Activated CD4-positive, alpha-beta T cell treated with anti-CD3 and anti-CD28 coated beads, Interleukin-2, Interleukin-6, amounts not matched to agents 100 ng/mL and 50 ng/mL, durations not matched to agents 16 hours and 8 hours (primary cell): Measurements from ENCODE around the gene TOMM22.
A peak's percentile ranks its signal among the peaks of the same experiment; 100 is the strongest.

ENCODE experiments used
- DNase-seq: peaks from one replicate; pipeline ENCODE4 v3.0.0-alpha.2; 2020

Gene TOMM22

DNA sequence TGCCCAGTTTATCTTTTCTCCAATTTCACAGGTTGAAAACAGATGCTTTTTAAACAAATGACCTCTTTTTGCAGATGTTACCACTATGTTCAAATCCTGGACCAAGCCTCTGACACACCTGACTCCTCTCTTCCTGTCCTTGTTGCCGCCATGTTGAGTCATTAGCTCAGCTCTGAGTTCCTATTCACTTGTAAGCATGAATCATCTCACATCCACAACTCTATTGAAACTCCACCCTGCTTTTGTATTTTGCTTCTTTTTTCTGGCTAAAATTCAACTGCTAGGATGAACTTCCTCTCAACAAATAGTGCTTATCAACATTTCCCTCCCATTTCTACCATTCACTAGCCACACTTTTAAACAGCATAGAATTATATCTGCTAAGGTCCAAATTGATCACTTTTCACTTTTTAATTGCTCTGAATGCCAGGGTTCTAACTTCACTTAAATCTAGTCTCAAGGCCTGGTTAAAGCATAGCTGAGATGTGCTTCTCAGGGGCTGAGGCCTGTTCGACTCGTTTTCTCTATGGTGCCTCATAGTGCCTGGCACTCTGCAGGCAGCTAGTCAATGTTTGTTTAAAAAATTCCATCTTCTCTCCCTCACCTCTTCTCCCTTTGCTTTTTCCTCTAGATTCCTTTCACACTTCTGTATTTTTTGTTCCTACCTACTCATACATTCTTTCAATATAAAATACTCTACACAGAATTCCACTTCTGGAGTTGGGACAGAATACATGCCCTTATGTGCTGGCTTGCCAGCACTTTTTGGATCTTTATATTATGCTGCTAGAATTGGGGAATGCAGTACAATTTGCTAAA, 15.1 kb downstream of the TOMM22 start:
- peak; percentile 74 for DNase-seq

DNA sequence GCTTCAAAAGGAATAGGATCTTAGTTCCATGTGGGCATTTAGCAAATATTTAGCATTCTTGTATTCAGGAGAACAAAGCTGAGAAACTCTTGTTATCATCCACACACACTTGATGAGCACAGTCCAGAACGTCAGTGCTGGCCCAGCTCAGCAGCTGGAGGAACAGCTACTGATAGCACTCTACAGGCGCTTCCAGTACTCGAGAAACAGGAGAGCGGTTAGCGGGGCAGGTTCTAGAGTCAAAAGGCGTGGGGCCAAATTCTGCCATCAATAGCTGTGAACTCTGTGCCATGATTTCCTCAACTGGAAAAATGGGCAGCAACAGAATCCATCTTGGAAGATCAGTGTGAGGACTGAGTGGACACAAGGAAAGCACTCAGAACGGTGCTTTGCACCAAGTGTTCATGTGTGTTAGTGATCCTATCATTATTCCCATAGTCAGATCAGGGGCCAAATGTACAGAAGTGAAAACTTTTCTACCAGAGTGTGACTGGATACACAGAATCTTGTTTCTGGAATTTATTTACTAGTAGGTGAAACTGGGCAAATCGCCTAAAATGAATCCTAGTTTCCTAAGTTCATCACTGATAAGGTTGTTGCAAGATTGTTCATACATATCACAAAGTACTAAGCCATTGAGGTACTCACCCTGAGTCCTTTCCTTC, 15.8 kb downstream of the TOMM22 start:
- DNase-seq = no peak

DNA sequence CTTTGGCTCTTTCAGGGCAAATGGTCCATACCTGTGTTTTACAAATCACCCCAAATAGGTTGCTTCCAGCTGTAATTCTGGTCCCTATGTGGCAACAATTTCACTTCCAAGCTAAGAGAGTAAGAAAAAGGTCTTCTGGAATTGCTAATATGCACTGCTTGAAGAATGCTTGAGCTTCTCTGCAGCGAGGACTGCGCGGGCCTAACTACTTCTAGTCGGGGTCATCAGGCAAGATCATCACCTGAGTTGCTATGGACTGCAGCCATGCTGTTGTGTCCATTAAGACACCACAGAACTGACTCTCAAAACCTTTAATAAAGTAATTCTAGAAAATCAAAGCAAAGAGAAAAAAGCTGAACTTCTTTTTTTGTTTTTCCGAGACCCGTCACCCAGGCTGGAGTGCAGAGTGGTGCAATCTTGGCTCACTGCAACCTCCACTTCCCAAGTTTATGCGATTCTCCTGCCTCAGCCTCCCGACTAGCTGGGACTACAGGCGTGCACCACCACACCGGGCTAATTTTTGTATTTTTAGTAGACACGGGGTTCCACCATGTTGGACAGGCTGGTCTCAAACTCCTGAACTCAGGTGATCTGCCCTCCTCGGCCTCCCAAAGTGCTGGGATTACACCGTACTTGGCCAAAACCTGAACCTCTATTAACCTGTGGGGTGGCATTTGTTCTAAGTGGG, 16.8 kb downstream of the TOMM22 start:
- no peak for DNase-seq

DNA sequence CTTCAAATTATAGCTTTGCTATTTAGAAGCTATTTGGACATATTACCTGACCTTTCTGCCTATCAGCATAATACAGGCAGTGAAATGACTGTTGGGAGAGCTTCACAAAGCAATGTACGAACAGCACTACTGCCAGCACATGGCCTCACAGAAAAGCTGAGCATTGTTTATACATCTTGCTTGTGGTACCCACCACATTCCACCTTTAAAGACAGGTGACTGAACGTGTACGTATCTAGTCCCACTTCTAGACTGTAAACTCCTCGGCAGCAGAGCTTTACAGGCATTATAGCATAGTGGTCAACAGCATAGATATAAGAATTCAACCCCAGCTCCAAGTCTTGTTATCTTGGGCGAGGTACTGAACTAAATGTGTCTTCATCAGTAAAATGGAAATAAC, 17.4 kb downstream of the TOMM22 start:
- DNase-seq = no peak

DNA sequence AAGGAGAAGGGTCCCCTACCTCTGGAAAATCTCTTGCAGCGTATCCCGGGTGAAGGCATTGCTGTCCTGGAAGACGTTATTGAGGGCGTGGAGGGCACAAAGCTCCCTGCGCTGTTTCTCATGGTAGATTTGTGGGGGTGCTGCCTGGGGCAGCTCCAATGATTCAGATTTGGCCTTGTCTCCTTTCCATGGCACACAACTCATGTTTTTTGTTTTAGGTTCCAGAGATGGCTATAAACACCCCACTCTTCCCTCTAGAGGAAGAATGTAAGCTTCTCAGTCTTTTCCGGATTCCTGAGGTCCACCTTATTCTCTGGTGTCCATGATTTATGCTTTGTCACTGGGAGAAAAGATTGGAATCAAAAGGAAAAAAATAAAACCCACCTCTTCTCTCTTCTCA, 18.0 kb downstream of the TOMM22 start:
- DNase-seq = no peak

DNA sequence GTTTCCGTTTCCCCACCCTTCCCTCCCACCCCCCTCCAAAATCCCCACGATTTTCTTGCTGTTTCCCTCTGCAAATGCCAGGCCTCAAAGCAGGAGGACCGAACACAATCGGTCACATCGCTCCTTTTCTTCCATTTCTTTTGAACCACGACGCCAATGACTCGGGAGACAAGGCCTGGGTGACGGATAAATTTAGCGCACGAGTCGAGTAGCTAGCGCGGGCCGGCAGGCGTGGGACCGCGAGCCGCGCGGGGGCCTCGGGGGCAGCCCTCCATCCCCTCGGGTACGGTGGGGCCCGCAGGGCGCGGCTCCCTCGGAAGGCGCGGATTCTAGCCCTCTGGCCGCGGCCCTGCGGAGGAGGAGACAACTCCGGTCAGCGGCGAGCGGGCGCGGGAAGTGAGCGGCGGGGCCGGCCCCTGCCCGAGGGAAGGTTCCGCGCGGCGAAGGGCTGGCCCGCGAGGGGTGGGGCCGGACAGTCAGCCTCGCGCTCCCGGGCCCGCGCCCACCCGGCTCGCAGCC, 18.6 kb downstream of the TOMM22 start:
- DNase-seq = no peak

DNA sequence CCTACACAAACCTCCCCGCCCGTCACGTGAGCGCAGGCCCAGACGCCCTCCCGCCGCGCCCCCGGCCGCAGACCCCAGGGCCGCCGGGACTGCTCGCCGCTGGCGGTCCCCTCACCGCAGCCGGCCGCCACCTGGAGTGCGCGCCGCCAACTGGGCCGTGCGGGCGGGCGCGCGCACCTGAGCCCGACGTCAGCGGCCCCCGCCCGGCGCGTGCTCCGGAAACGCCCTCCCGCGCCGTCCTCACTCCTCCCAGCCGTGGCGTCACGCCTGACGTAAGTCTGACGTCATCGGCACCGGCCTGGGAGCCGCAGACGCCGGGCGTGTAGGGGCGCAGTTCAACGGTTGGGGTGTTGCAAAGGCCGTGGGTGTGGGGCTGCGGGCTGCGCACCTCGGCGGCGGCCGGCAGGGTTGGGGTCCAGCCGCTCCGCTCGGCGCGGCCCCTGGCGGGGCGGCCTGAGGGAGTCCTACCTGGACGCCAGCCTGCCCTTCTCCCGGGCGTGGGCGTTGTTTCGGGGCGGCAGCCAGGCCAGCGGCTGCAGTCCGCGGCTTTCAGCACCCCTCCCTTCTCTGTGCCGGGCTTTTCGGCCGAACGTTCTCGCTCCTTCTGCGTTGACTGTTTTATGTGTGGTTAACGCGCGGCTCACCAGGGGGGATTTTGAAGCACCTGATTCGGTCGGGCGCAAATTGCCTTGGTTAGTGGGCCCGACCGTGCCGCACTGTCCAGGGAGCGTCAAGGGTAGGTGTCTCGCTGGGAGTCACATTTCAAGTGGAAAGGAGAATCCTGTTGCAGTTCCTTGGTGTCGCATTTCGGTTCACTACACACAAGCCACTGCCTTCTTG, 19.3 kb downstream of the TOMM22 start, which contains the start of gene JOSD1:
Gene JOSD1 (minus strand): TSS at position 155 of the 840 bp plus-strand sequence. CDS start 956 bp downstream, outside the sequence.
- DNase-seq = peak; percentile 98

DNA sequence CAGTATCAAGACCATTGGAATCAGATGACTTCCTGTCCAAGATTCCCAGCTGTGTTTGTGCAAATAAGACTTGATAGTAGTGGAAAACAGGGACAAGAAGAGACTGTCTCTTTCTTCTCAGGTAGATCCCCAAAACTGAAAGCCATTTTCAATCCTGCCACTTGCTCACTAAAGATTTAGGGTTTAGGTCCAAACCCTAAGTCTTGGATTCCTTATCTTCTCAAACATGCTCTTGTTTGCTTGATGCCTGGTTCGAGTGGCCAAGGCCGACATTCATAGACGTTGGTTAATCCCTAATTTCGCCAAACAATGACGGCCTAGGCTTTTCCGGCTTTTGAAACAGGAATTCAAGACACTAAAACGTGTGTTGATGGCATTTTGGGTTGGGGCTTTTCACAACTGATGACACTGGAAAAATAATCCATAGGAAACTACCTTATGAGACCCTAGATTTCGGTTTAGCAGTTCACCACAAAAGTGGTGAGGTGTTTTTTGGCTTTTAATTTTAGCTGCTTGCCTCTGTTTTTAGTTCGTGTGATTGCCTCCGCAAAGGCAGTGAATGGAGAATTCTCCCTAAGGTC, 23.0 kb downstream of the TOMM22 start:
- DNase-seq = no peak

DNA sequence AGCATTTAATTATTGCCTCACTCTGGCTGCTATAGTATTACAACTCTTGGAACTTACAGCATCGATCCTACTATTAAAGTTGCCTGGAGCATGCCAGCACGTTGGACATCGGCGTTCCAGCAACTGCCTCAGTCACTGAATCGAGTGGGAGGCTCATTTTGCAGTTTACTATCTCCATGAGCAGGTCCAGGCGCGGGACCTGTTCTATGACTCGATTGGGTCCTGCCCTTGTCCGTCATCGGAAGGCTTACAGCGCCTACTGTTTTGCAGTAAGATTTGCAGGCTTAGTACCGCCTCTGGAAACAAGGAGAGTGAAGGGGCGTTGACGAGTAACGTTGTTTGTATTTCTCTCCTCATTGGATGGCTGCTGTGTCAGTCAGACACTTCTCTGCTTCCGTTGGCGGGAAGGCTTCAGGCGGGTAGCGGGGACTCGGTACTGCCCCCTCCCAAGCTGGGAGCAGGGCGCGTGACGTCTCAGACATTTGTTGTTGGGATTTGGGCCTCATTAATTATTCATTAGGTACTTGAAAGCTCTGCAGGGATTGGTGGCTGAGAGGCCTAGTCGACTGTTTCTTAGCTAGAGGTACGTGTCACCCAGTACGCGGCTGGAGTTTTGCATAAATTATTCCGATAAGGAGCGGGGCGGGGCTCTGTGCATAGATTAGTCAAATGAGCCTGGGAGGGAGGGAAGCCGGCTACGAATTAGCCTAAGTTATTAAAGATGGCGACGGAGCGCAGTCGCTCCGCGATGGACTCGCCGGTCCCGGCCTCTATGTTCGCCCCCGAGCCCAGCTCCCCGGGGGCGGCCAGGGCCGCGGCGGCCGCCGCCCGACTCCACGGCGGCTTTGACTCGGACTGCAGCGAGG, 23.7 kb downstream of the TOMM22 start, which contains the start of gene GTPBP1:
Gene GTPBP1 (plus strand): TSS at position 710 of the 866 bp plus-strand sequence. CDS start 12 bp downstream, at position 722.
- DNase-seq = peak; percentile 99

DNA sequence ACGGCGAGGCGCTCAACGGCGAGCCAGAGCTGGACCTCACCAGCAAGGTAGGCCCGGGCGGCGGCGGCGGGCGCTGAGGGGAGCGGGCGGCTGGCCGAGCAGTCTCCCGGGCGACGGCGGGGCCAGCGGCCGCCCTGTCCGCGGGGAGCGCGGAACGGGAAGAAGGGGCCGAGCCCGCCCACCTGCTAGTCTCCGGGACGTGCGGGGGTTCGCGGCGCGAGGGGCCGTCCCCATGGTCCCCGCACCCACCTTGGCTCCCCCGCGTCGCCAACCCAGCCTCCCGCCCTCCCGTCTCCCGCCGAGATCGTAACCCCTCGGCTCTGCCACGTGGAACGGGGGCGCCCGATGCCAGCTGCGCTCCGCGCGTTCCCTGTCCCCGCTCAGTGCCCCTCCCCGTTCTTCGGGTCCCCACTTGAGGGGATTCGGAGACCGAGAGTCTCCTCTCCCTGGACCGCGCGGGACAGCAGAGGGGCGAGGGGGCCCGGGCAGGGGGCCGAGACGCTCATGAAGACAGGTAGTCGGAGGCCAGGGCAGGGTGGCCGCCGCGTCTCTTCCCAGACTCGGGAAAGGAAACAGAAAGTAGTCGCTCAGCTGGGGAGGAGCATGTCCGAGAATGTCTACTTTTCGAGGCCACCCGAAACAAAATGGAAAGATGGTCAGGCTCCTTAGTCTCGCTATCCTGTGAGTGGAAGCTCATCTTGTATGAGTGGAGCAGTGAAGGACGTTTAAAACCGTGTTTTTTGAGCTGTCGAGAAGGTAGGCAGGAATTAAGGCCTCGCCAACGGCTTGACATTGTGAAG, 24.5 kb downstream of the TOMM22 start:
- peak; percentile 45 for DNase-seq

DNA sequence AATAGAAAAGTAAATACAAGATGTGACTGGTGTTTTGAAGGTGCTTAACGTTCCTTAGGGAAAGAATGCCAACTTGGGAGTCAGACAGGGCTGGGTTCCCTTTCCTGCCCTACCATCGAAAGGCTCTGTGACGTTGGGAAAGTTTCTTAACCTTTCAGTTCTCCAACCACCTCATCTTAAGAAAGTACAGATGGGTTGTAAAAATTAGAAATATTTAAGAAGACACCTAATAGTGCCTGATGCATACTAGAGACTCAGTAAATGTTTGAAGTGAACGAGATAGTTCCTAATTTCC, 25.1 kb downstream of the TOMM22 start:
- DNase-seq = no peak

DNA sequence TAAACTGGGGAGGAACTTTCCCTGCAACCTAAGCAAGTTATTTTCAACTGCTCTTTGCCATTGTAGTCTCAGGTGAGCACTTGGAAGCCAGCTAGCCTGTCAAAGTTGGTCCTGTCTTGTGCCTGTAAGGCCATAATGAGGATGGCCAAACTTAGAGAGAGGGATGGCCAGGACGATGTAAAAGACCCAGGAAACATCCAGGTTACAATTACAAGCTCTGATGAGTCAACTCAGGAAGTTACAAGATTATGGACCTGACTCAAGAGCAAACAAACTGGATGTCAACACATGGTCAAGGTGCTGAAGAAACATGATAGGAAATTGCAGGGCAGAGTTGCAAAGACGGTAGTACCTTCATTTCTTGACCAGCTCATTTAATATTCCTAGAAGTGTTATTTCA, 25.6 kb downstream of the TOMM22 start:
- peak; percentile 61 for DNase-seq

DNA sequence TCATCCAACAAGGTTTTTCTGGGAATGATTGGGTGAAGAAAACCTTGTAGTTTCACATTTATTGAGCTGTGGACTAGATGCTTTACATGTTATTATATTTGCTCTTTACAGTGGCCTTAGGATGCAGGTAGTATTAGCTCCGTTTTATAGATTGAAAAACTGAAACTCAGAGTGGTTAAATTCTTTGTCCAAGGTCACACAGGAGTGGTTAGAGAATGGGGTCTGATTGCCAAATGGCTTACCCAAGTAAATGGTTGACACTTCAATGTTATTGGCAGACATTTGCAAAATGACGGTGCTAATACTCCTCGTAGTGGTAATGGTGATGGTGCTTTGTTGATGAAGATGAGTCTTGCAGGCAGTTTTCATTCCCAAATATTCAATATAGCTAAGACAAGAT, 26.2 kb downstream of the TOMM22 start:
- no peak for DNase-seq

DNA sequence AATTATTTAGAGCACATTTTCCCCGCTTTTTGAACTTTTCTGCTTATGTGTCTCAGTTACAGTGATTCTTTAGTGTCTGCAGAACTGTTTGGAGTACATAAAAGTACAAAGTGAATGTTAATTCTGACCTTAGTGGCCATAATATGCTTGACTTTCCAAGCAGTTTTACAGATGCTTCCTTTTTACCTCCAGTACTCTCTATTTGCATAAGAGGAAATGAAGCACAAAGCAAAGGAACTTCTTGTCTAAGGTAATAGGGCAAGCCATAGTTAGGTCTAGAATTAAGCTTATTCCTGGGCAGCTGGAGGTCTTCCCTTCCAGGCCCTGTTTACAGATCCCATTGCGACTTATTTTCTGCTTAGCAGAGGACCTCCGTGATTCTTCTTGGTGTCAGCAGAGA, 27.5 kb downstream of the TOMM22 start:
- DNase-seq = no peak

DNA sequence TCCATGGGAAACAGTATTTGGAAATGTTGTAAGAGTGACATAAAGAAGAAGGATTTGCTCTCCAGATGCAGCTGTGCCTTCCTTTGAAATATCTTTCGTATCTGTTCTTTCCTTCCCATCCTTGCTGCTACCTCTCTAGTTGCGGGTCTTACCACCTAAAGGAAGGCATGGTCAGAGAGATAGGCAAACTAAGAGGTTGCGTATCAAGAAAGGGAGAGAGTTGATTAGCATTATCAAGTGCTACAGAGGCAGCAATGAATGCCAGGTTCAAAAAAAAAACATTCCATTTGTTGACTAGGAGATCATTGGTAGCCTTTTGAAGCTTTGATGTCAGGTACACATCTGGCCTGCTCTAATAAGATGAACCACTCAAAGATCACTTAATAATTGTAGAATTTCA, 28.6 kb downstream of the TOMM22 start:
- DNase-seq = no peak

DNA sequence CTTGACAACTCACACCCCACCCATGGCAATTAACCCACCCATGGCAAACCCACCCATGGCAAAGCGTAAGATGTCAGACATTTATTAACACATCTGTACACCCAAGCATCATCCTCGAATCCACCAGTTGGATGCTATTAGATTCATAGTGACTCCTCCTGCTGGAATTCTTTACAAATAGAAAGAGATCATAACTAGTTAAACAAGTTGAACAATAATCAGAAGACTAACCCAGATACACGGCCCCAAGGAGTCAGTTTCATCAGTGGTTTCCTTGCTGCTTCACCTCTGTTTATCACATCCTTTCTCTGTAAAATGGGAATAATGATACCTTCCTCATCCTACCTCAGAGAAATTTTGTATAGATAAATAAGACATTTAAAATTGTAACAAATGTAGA, 29.1 kb downstream of the TOMM22 start:
- DNase-seq = no peak

DNA sequence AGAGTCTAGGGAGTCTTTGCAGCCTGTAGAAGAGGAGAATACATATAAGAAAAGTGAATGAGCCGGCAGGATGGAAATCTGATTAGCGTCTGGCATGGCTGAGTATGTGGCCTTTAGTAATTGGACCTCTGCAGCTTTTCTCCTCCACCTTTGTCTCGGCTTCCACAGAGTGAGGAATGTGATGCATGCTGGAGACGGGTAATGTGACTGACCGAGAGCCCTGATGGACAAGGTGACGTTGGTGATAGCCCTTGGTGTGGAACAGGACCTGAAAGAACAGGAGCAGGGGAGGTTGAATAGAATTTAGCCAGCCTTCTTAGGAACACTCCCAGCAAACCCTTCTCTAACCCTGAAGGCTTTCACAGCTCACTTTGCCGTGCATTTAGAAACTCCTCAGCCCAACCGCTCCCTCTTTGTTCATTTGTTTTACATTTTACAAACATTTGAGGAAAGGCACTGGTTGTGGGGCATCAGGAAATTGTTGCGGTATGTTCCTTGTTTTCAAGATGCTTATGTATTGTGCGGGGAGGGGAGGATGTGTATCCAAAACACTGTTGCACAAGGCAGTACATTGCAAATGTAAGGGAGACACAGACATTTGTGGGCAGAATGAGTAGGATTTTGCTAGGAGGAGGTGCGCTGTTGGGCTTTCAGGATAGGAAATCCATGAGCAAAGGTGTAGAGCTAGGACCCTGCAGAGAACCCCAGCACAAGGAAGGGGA, 30.9 kb downstream of the TOMM22 start:
- no peak for DNase-seq

DNA sequence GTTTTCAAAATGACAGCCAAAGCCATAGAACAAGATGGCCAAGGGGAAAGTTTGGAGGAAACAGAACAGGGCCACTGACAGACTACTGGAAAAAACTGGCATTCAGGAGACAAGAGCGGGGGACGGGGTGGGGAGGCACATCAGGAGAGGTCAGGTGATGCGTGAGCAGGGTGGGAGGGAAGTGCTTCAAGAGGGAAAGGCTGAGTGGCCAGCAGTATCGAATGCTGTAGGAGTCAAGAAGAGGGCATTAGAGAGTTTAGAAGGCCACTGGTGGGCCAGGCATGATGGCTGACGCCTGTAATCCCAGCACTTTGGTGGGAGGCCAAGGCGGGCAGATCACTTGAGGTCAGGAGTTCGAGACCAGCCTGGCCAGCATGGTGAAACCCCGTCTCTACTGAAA, 32.2 kb downstream of the TOMM22 start:
- DNase-seq = no peak

DNA sequence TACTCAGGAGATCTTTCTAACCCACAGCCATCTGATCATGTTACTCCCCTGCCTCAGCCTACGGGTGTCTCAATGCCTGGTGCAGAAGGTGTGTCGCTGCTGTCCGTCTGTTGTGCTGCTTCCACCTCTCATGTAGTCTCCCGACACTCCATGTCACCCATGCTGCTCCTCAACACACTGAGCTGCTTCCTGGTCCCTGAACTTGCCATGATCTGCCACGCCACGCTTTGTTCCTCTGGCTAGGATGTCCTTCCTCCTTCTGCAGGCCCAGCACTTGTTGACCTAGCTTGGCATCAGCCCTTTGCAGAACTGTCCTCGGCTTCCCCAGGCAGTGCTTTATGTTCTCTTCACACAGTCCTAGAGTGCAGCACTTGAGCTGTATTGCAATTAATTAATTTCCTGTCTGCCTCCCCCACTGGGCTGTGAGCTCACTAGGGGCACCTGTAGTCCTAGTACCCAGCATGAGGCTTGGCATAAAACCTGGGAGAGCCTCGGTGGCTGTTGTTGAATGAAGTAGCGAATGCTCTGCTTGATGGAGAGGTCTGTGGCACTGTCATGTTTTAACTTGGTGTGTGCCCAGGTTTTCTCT, 33.5 kb downstream of the TOMM22 start:
- DNase-seq = no peak
